Measurements from ENCODE around the gene PIP5K1B.

Gene PIP5K1B

DNA sequence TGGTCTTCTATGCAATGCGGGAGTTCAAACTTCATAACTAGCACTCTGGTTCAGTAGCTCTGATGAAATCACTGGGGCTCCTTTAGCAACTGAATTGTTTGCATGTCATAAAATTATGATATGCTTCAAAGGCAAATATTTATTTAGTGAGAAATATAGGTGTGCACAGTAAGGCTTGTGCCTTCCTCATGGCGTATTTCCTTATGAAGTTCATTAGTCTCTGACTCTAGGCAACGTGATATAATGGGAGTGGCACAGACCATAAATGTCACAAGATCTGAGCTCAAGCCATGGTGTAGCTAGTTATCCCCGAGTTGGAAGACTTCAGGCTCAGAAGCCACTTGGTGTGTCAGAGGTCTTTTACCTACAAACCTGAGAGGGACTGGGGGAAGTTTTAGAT lies 35.5 kb downstream of the PIP5K1B start:
- Mint-ChIP-seq H3K9me3 (no peaks in the 10 kb centered on the region), H3K36me3 (ENCODE audit: low read depth) (no peaks in the 10 kb centered on the region), H3K4me3 (no peak overlapping the region), H3K27me3 (ENCODE audit: low read depth) (peaks cover 14% of the 10 kb centered on the region), H3K4me1 (ENCODE audit: low read depth) (no peaks in the 10 kb centered on the region), H3K27ac (no peak overlapping the region)

- Mint-ChIP-seq H3K9me3 (no peaks in the 10 kb centered on the region), H3K4me1 (ENCODE audit: low read depth) (no peaks in the 10 kb centered on the region), H3K27ac (no peak overlapping the region), H3K27me3 (ENCODE audit: low read depth) (peaks cover 10% of the 10 kb centered on the region), H3K36me3 (ENCODE audit: low read depth) (no peaks in the 10 kb centered on the region), H3K4me3 (no peak overlapping the region)
These were observed 36.2 kb downstream of the PIP5K1B start for GRCh38 chr9:68741234-68741633.

DNA sequence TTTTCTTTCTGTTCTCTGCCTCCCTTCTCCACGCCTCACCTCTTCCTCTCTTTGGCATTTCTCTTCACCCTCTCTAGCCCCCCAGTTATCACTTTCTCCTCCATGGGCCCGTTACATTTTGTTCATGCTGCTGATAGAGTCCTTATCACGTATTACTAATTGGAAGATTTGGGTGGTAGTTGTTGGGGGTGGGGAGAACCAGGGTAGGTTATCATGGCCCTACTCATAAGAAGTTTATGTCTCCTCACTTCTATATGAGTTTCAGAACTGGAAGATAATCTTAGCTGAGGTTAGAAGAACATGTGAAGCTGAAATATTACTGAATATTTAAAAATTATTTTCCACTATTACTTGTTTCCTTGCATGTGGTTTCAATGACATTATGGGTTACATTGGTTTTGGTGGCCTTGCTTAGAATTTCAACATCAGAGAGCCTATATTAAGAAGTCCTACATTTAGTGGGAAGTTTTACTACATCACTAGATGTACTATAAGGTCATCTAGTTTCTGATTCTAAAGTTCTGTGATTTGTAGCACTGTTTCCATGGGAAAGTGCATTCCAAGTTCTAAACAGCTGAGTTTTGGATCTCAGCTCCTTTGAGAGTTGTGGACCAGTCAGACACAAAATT lies 36.8 kb downstream of the PIP5K1B start:
- Mint-ChIP-seq H3K4me1 (ENCODE audit: low read depth) (no peaks in the 10 kb centered on the region), H3K27me3 (ENCODE audit: low read depth) (peaks cover 10% of the 10 kb centered on the region), H3K4me3 (no peak overlapping the region), H3K27ac (no peak overlapping the region), H3K9me3 (no peaks in the 10 kb centered on the region), H3K36me3 (ENCODE audit: low read depth) (no peaks in the 10 kb centered on the region)

DNA sequence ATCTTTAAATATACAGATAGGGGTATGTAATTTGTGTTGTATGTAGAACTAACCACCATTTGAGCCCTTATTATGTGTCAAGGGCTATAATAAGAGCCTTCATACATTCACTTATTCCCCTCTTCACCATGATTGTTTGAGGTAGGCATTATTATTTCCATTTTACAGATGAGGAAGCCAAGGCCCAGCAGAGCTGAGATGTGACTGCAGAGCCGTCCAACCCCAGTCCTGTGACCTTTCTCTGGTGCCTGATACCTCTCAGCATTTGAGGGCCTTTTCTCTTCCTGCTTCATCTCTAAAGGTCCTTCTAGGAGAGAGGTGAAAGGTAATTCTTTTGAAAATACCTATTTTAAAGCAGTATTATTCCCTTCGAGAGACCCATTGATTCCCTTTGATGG lies 37.3 kb downstream of the PIP5K1B start:
- Mint-ChIP-seq H3K36me3 (ENCODE audit: low read depth) (no peaks in the 10 kb centered on the region), H3K27ac (no peak overlapping the region), H3K4me3 (no peak overlapping the region), H3K4me1 (ENCODE audit: low read depth) (no peaks in the 10 kb centered on the region), H3K9me3 (no peaks in the 10 kb centered on the region), H3K27me3 (ENCODE audit: low read depth) (peaks cover 10% of the 10 kb centered on the region)

- no peaks in the 10 kb centered on the region for H3K9me3 Mint-ChIP-seq
- H3K4me3 Mint-ChIP-seq: no peak overlapping the region
- no peaks in the 10 kb centered on the region for H3K4me1 Mint-ChIP-seq (ENCODE audit: low read depth)
- no peak overlapping the region for H3K27ac Mint-ChIP-seq
- H3K27me3 Mint-ChIP-seq (ENCODE audit: low read depth): peaks cover 10% of the 10 kb centered on the region
- H3K36me3 Mint-ChIP-seq (ENCODE audit: low read depth): no peaks in the 10 kb centered on the region
These were observed 39.4 kb downstream of the PIP5K1B start for GRCh38 chr9:68744426-68744825.

DNA sequence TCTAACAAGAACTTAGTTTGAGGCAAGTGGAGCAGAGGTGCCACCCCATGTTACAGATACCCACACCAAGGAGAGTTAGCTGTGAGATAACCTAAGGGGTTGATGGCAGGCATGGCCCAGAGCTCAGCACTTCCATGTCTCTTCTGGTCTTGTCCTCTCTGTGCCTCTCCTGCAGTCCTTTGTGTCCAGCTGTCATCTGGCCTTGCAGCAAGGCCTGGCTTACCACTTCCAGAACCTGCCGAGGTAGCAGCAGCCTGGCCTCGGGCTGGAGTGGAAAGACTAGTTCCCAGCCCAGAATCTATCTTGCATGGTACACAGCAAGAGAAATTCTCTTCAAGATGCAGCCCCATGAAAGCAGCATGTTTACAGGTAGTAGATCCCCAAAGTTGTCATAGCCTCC lies 41.5 kb downstream of the PIP5K1B start:
- Mint-ChIP-seq H3K4me1 (ENCODE audit: low read depth) (no peaks in the 10 kb centered on the region), H3K27me3 (ENCODE audit: low read depth) (peaks cover 2% of the 10 kb centered on the region), H3K4me3 (no peak overlapping the region), H3K36me3 (ENCODE audit: low read depth) (no peaks in the 10 kb centered on the region), H3K9me3 (no peaks in the 10 kb centered on the region), H3K27ac (no peak overlapping the region)

GRCh38 chr9:68747043-68747533 lies 42.0 kb downstream of the PIP5K1B start:
- Mint-ChIP-seq H3K4me3 (no peak overlapping the region), H3K36me3 (ENCODE audit: low read depth) (no peaks in the 10 kb centered on the region), H3K4me1 (ENCODE audit: low read depth) (no peaks in the 10 kb centered on the region), H3K9me3 (no peaks in the 10 kb centered on the region), H3K27ac (no peak overlapping the region), H3K27me3 (ENCODE audit: low read depth) (peaks cover 3% of the 10 kb centered on the region)

DNA sequence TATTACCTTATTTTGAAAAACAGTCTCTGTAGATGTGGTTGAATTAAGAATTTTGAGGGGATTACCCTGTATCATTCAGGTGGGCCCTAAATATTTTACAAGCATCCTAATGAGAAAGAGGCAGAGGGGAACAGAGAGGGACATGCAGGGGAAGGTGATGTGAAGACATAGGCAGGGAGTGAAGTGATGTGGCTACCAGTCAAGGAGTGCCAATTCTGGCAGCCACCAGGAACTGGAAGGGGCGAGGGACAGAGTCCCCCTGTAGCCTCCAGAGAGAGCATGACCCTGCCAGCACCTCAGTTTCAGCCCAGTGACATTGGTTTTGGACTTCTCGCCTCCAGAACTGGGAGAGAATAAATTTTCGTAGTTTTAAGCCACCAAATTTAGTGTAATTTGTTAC lies 44.1 kb downstream of the PIP5K1B start:
- peaks cover 3% of the 10 kb centered on the region for H3K27me3 Mint-ChIP-seq (ENCODE audit: low read depth)
- H3K27ac Mint-ChIP-seq: no peak overlapping the region
- H3K4me3 Mint-ChIP-seq: no peak overlapping the region
- H3K4me1 Mint-ChIP-seq (ENCODE audit: low read depth): no peaks in the 10 kb centered on the region
- no peaks in the 10 kb centered on the region for H3K9me3 Mint-ChIP-seq
- H3K36me3 Mint-ChIP-seq (ENCODE audit: low read depth): no peaks in the 10 kb centered on the region

DNA sequence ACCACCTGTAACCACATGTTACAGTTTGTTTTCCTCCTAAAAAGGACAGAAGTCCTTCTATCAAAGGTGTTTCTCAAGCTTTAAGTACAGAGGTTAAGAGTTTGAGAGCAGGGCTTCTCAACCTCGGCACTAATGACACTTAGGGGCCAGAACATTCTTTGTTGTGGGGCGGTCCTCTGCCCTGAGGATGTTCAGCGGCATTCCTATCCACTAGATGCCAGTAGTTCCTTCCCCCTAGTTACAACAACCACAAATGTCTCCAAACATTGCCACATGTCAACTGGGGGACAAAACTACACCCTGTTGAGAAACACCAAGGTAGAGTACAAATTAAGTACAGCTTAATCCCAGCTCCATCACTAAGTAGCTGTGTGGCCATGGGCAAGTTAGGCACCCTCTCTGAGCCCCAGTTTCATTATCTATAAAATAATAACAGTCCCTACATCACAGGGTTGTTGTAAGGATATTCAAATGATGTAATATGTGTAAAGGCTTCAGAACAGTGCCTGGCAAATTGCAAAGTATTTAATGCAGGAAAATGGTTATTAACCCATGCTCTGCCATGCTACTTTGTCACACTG lies 44.6 kb downstream of the PIP5K1B start:
- Mint-ChIP-seq H3K27ac (no peak overlapping the region), H3K4me3 (no peak overlapping the region), H3K36me3 (ENCODE audit: low read depth) (no peaks in the 10 kb centered on the region), H3K9me3 (no peaks in the 10 kb centered on the region), H3K4me1 (ENCODE audit: low read depth) (no peaks in the 10 kb centered on the region), H3K27me3 (ENCODE audit: low read depth) (peaks cover 3% of the 10 kb centered on the region)

GRCh38 chr9:68750255-68750654 lies 45.2 kb downstream of the PIP5K1B start:
- Mint-ChIP-seq H3K9me3 (no peaks in the 10 kb centered on the region), H3K4me1 (ENCODE audit: low read depth) (no peaks in the 10 kb centered on the region), H3K36me3 (ENCODE audit: low read depth) (no peaks in the 10 kb centered on the region), H3K27me3 (ENCODE audit: low read depth) (peaks cover 7% of the 10 kb centered on the region), H3K27ac (no peak overlapping the region), H3K4me3 (no peak overlapping the region)

DNA sequence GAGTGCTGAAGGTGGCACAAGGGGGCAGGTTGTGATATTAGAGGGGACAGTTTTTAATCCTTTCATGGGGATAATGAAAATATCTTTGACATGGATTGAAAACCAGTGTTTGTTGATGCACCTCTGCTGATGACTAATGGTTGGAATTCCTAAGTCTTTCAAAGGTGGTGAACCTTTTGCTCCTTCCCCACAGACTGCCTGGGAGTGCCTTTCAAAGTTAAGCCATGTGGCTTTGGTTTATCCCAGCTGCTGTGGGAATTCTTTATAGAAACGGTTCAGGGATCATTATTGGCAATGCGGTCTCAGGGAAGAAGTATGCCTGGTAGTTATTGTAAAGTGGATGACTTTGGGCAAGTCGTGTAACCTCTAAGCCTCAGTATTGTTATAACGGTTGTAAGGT lies 45.7 kb downstream of the PIP5K1B start:
- no peak overlapping the region for H3K27ac Mint-ChIP-seq
- H3K4me3 Mint-ChIP-seq: no peak overlapping the region
- H3K36me3 Mint-ChIP-seq (ENCODE audit: low read depth): no peaks in the 10 kb centered on the region
- peaks cover 9% of the 10 kb centered on the region for H3K27me3 Mint-ChIP-seq (ENCODE audit: low read depth)
- H3K9me3 Mint-ChIP-seq: no peaks in the 10 kb centered on the region
- H3K4me1 Mint-ChIP-seq (ENCODE audit: low read depth): no peaks in the 10 kb centered on the region

DNA sequence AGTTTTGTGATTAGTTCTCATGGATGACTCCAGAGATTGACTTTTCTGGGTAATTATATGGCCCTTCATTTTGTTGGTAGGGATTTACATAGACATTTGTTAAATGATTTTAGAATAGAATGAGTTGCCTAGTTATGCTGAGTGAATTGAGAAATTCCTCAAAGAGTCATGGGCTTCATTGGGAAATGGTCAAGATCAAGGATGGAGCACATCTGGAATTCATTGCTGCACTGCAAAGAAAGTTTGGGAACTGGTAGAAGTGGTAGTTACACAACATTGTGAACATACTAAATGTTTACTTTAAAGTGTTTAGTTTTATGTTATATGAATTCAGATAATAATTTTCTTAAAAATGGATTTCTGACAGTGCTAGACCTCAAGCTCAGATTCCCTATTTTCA lies 46.5 kb downstream of the PIP5K1B start:
- peaks cover 12% of the 10 kb centered on the region for H3K27me3 Mint-ChIP-seq (ENCODE audit: low read depth)
- H3K36me3 Mint-ChIP-seq (ENCODE audit: low read depth): no peaks in the 10 kb centered on the region
- no peak overlapping the region for H3K4me3 Mint-ChIP-seq
- no peaks in the 10 kb centered on the region for H3K4me1 Mint-ChIP-seq (ENCODE audit: low read depth)
- no peaks in the 10 kb centered on the region for H3K9me3 Mint-ChIP-seq
- no peak overlapping the region for H3K27ac Mint-ChIP-seq

- Mint-ChIP-seq H3K9me3 (peaks cover 7% of the 10 kb centered on the region), H3K36me3 (ENCODE audit: low read depth) (no peaks in the 10 kb centered on the region), H3K27me3 (ENCODE audit: low read depth) (peaks cover 29% of the 10 kb centered on the region), H3K27ac (no peak overlapping the region), H3K4me3 (no peak overlapping the region), H3K4me1 (ENCODE audit: low read depth) (no peaks in the 10 kb centered on the region)
These were observed 50.0 kb downstream of the PIP5K1B start for GRCh38 chr9:68755051-68755450.

- Mint-ChIP-seq H3K36me3 (ENCODE audit: low read depth) (no peaks in the 10 kb centered on the region), H3K4me3 (no peak overlapping the region), H3K9me3 (peaks cover 7% of the 10 kb centered on the region), H3K4me1 (ENCODE audit: low read depth) (no peaks in the 10 kb centered on the region), H3K27ac (no peak overlapping the region), H3K27me3 (ENCODE audit: low read depth) (peaks cover 31% of the 10 kb centered on the region)
These were observed 50.7 kb downstream of the PIP5K1B start for GRCh38 chr9:68755752-68756151.

- Mint-ChIP-seq H3K9me3 (peaks cover 7% of the 10 kb centered on the region), H3K4me1 (ENCODE audit: low read depth) (no peaks in the 10 kb centered on the region), H3K27ac (no peak overlapping the region), H3K36me3 (ENCODE audit: low read depth) (no peaks in the 10 kb centered on the region), H3K4me3 (no peak overlapping the region), H3K27me3 (ENCODE audit: low read depth) (peaks cover 30% of the 10 kb centered on the region)
These were observed 55.1 kb downstream of the PIP5K1B start for GRCh38 chr9:68759981-68760673.
